OCI-LY7 (cell line): ENCODE data around the gene DDX10.

ENCODE experiments used
- CTCF ChIP-seq: fragments of 200-600 bp; sonication (generic); conservative IDR thresholded peaks from 2 replicates; pipeline ENCODE4 v1.5.1; 2014; ENCODE audit warnings: mild to moderate bottlenecking, antibody characterized with exemption, low read length, moderate library complexity, mixed read lengths
- EZH2phosphoT487 ChIP-seq: fragments of 200-600 bp; sonication (generic); IDR thresholded peaks from 2 replicates; pipeline ENCODE4 v1.6.1; 2018; ENCODE audit warnings: low read depth, borderline replicate concordance, mild to moderate bottlenecking, mixed run types, antibody characterized with exemption, low read length, moderate library complexity, mixed read lengths

GRCh38 chr11:108752297-108752751 is 87.5 kb downstream of the DDX10 start:
- no peak for TF ChIP-seq EZH2phosphoT487
- no peak for TF ChIP-seq CTCF
